K562 (cell line): Measurements from ENCODE around the gene SARS1. TPM values are rescaled to one million over a fixed set of nuclear protein-coding genes. Genes with fewer than 3 reads are reported as not detected.

Experiments
- BCLAF1 ChIP-seq, 2 experiments: fragments of 450-650 bp in 1 of 2; IDR thresholded peaks; 2 replicates each; pipeline ENCODE4 v1.6.1; 2011 to 2017; ENCODE audit warnings: low read depth in 2 of 2, antibody characterized with exemption in 1 of 2, borderline replicate concordance in 1 of 2, low read length in 1 of 2, mild to moderate bottlenecking in 1 of 2, mixed read lengths in 1 of 2; ENCODE audit not compliant: control insufficient read depth in 1 of 2
- CBX1 ChIP-seq: sonication (generic); IDR thresholded peaks from 2 replicates; pipeline ENCODE4 v1.6.1; 2016; ENCODE audit warnings: antibody characterized with exemption, low read depth, mild to moderate bottlenecking
- E2F1 ChIP-seq: sonication (generic); formaldehyde crosslinking; IDR thresholded peaks from 2 replicates; pipeline ENCODE4 v1.8.1; 2023; ENCODE audit warnings: mild to moderate bottlenecking, missing genetic modification reagents, moderate library complexity
- FOSL1 ChIP-seq: fragments of 200-800 bp; sonication (Bioruptor generic); conservative IDR thresholded peaks from 2 replicates; pipeline ENCODE4 v1.6.1; 2016; ENCODE audit warnings: missing genetic modification characterization, missing compliant biosample characterization
- HIVEP1 ChIP-seq: fragments of 250-450 bp; sonication (Bioruptor Pico); IDR thresholded peaks from 2 replicates; pipeline ENCODE4 v1.4.0; 2020; ENCODE audit warnings: mild to moderate bottlenecking
- LCOR ChIP-seq: sonication (generic); formaldehyde crosslinking; IDR thresholded peaks from 2 replicates; pipeline ENCODE4 v1.8.0; 2022; ENCODE audit warnings: mild to moderate bottlenecking, missing genetic modification reagents
- NR4A1 ChIP-seq, 2 experiments: fragments of 250-450 bp in 1 of 2; fragments of 450-650 bp in 1 of 2; sonication (Bioruptor Pico) in 1 of 2; IDR thresholded peaks; 2 replicates each; pipeline versions ENCODE4 v1.4.0 to v1.6.1; 2016 to 2020; ENCODE audit warnings: mild to moderate bottlenecking in 2 of 2, missing compliant biosample characterization in 1 of 2, missing genetic modification characterization in 1 of 2, moderate library complexity in 1 of 2
- PRDM10 ChIP-seq: fragments of 450-650 bp; IDR thresholded peaks from 2 replicates; pipeline ENCODE4 v1.6.1; 2018; ENCODE audit not compliant: partially characterized antibody
- SIN3A ChIP-seq, 2 experiments: fragments of 150-350 bp in 1 of 2; IDR thresholded peaks; 2 replicates each; pipeline ENCODE4 v1.6.1; 2011 to 2016; ENCODE audit warnings: borderline replicate concordance in 2 of 2, low read depth in 2 of 2, low read length in 2 of 2, mild to moderate bottlenecking in 2 of 2, moderate library complexity in 2 of 2; ENCODE audit not compliant: control insufficient read depth in 1 of 2
- SMAD4 ChIP-seq: fragments of 250-450 bp; sonication (Bioruptor Pico); conservative IDR thresholded peaks from 2 replicates; pipeline ENCODE4 v1.8.0; 2021; ENCODE audit warnings: inconsistent platforms, mild to moderate bottlenecking, moderate library complexity
- ZBTB7A ChIP-seq: IDR thresholded peaks from 2 replicates; pipeline ENCODE4 v1.6.1; 2011; ENCODE audit warnings: low read depth, mild to moderate bottlenecking, low read length, moderate library complexity, borderline replicate concordance; ENCODE audit not compliant: control insufficient read depth
- ZNF639 ChIP-seq, 2 experiments: fragments of 200-800 bp in 1 of 2; sonication (Bioruptor generic) in 1 of 2; sonication (generic) in 1 of 2; formaldehyde crosslinking in 1 of 2; IDR thresholded peaks in 1 of 2; conservative IDR thresholded peaks in 1 of 2; 2 replicates each; pipeline versions ENCODE4 v1.5.0 to v1.6.1; 2016 to 2020; ENCODE audit warnings: missing compliant biosample characterization in 1 of 2, missing genetic modification characterization in 1 of 2, missing genetic modification reagents in 1 of 2
- ZNF766 ChIP-seq: fragments of 200-800 bp; sonication (Bioruptor generic); conservative IDR thresholded peaks from 2 replicates; pipeline ENCODE4 v1.6.1; 2016; ENCODE audit warnings: missing genetic modification characterization, missing compliant biosample characterization
- polyA plus RNA-seq, 8 experiments: library from polyadenylated mRNA; depleted of rRNA in 4 of 8; stranded (reverse) in 5 of 8; unstranded in 3 of 8; fragments of >200 nt; fragmentation: Nextera tagmentation in 2 of 8; fragmentation: Illumina TruSeq in 1 of 8; extraction: Ambion mirVana in 2 of 8; extraction: Trizol in 1 of 8; gene quantifications; 2 replicates each; pipeline versions ENCODE4 v1.2.1 to v1.2.3, GENCODE V29; 2011 to 2014; ENCODE audit warnings: inconsistent platforms in 1 of 8, missing spikeins in 1 of 8
- total RNA-seq, 7 experiments: library from RNA; depleted of rRNA in 6 of 7; stranded (reverse); fragments of >200 nt in 6 of 7; fragmentation: Illumina TruSeq in 2 of 7; extraction: Trizol in 2 of 7; gene quantifications; 2 replicates each; pipeline versions ENCODE4 v1.2.1 to v1.2.3, GENCODE V29; 2011 to 2021; ENCODE audit warnings: low replicate concordance in 1 of 7

The SARS1 gene
- total and polyA plus RNA-seq, 9 of the 15 experiments (the other 6 are each of a cell fraction or from before 2014, with no cell fraction given) = 221 to 623 (median 254) TPM

GRCh38 chr1:109213345-109213823 is 334 bp upstream of the SARS1 start (continued):
- TF ChIP-seq ZNF639 (CRISPR knock-in tag; conservative IDR thresholded peaks at IDR 0.05 in 1 of 2, IDR thresholded peaks at IDR 0.05 in 1 of 2) (0 out of 4 replicates have a peak, but pooled peaks of 1 of the 2 experiments have one; percentile 16), FOSL1 (tag) (0 out of 2 replicates have a peak, but pooled peaks have one; percentile 7), NR4A1 (CRISPR knock-in tag; IDR thresholded peaks at IDR 0.05) (no peak), NR4A1 (tag; IDR thresholded peaks at IDR 0.05) (0 out of 2 replicates have a peak, but pooled peaks have one; percentile 61), LCOR (CRISPR knock-in tag) (0 out of 2 replicates have a peak, but pooled peaks have one; percentile 61), SIN3A (IDR thresholded peaks at IDR 0.05; ENCODE audit: borderline replicate concordance in 2 of 2, control insufficient read depth in 1 of 2, low read depth in 2 of 2, low read length in 2 of 2) (peak; percentile 13 to 25; a peak in 1 of 4 replicates), ZNF766 (CRISPR knock-in tag) (no peak), ZBTB7A (peak; percentile 94; the same call in 1 of the 2 replicates), PRDM10 (peak; percentile 73), CBX1 (0 out of 2 replicates have a peak, but pooled peaks have one; percentile 35), BCLAF1 (IDR thresholded peaks at IDR 0.05; ENCODE audit: borderline replicate concordance in 1 of 2, control insufficient read depth in 1 of 2, low read depth in 2 of 2, low read length in 1 of 2) (no peak), SMAD4 (peak; percentile 20; the same call in 1 of the 2 replicates), HIVEP1 (CRISPR knock-in tag) (no peak), E2F1 (CRISPR knock-in tag) (peak; percentile 35; the same call in 1 of the 2 replicates)
